T-helper 17 cell (primary cell): ENCODE measurements around the gene PLXNB2. TPM values are rescaled to one million over a fixed set of nuclear protein-coding genes. Genes with fewer than 3 reads are reported as not detected.

ENCODE experiments used
- ATAC-seq: fragments of 150-1000 bp; cut with Tn5 transposase; 2 replicates; pipeline ENCODE4 v1.10.0; 2021; ENCODE audit warnings: mild to moderate bottlenecking, moderate library complexity
- DNase-seq, 3 donors: peaks; one replicate each; pipeline versions ENCODE4 v3.0.0 to v3.0.0-alpha.2; 2020 to 2021
- H3K9me3 ChIP-seq: one replicate; pipeline ENCODE4 v1.7.0; 2013; ENCODE audit warnings: low read length, mild to moderate bottlenecking; ENCODE audit not compliant: control insufficient read depth, poor library complexity, severe bottlenecking
- H3K27ac Mint-ChIP-seq: one replicate; pipeline ENCODE4 v1.8.0; 2022; ENCODE audit warnings: mild to moderate bottlenecking, moderate library complexity, mixed read lengths
- H3K27me3 Mint-ChIP-seq: one replicate; pipeline ENCODE4 v1.8.0; 2022; ENCODE audit warnings: mixed read lengths
- H3K36me3 Mint-ChIP-seq: one replicate; pipeline ENCODE4 v1.8.0; 2022; ENCODE audit warnings: low read depth, mixed read lengths
- H3K4me1 Mint-ChIP-seq: one replicate; pipeline ENCODE4 v1.8.0; 2022; ENCODE audit warnings: mild to moderate bottlenecking, mixed read lengths
- H3K4me3 Mint-ChIP-seq: one replicate; pipeline ENCODE4 v1.8.0; 2022; ENCODE audit warnings: mild to moderate bottlenecking, moderate library complexity, mixed read lengths
- total RNA-seq, 4 donors: library from RNA in 2 of 4; stranded (reverse) in 2 of 4; gene quantifications; one replicate each; pipeline ENCODE4 v1.2.3 and lab custom pipeline; 2022 to 2026

The PLXNB2 gene
- total RNA-seq, 2 donors from 2014 or later = 3.0 to 7.6 TPM

GRCh38 chr22:50255607-50256006 lies 51.8 kb downstream of the PLXNB2 start:
- Mint-ChIP-seq H3K27ac (no peak overlapping the region), H3K36me3 (no peaks in the 10 kb centered on the region), H3K4me3 (no peak overlapping the region), H3K27me3 (peaks cover 17% of the 10 kb centered on the region), H3K4me1 (peaks cover 4% of the 10 kb centered on the region)
- H3K9me3 ChIP-seq = no peaks in the 10 kb centered on the region
- ATAC-seq (no peak), DNase-seq (no peak)

GRCh38 chr22:50255099-50255498 lies 52.3 kb downstream of the PLXNB2 start:
- H3K9me3 ChIP-seq = no peaks in the 10 kb centered on the region
- no peaks in the 10 kb centered on the region for H3K36me3 Mint-ChIP-seq
- DNase-seq (no peak), ATAC-seq (no peak)
- H3K4me1 Mint-ChIP-seq = peaks cover 4% of the 10 kb centered on the region
- peak overlapping the region; percentile 53 for H3K27ac Mint-ChIP-seq
- no peak overlapping the region for H3K4me3 Mint-ChIP-seq
- H3K27me3 Mint-ChIP-seq = peaks cover 17% of the 10 kb centered on the region

GRCh38 chr22:50253941-50254340 lies 53.5 kb downstream of the PLXNB2 start:
- ATAC-seq (no peak), DNase-seq (no peak)
- H3K4me3 Mint-ChIP-seq = no peak overlapping the region
- peaks cover 12% of the 10 kb centered on the region for H3K27me3 Mint-ChIP-seq
- no peak overlapping the region for H3K27ac Mint-ChIP-seq
- H3K36me3 Mint-ChIP-seq = no peaks in the 10 kb centered on the region
- H3K9me3 ChIP-seq = no peaks in the 10 kb centered on the region
- peaks cover 4% of the 10 kb centered on the region for H3K4me1 Mint-ChIP-seq

GRCh38 chr22:50253046-50253915 lies 54.2 kb downstream of the PLXNB2 start:
- no peak for ATAC-seq

GRCh38 chr22:50252082-50253045 lies 55.1 kb downstream of the PLXNB2 start:
- H3K36me3 Mint-ChIP-seq = no peaks in the 10 kb centered on the region
- DNase-seq = peak; percentile 39 to 66 (median 51)
- H3K27me3 Mint-ChIP-seq = peaks cover 3% of the 10 kb centered on the region
- peak overlapping the region; percentile 77 for H3K4me3 Mint-ChIP-seq
- H3K4me1 Mint-ChIP-seq = peaks cover 9% of the 10 kb centered on the region
- no peaks in the 10 kb centered on the region for H3K9me3 ChIP-seq
- ATAC-seq = peak; percentile 73
- peak overlapping the region; percentile 24 for H3K27ac Mint-ChIP-seq

More at GRCh38 chr22:50253046-50253915, 54.2 kb downstream of the PLXNB2 start:
- Mint-ChIP-seq H3K4me1 (peaks cover 2% of the 10 kb centered on the region), H3K27ac (no peak overlapping the region), H3K27me3 (peaks cover 6% of the 10 kb centered on the region), H3K36me3 (no peaks in the 10 kb centered on the region), H3K4me3 (no peak overlapping the region)
- H3K9me3 ChIP-seq = no peaks in the 10 kb centered on the region
- DNase-seq = no peak

GRCh38 chr22:50251477-50252081 lies 55.9 kb downstream of the PLXNB2 start:
- no peaks in the 10 kb centered on the region for H3K27me3 Mint-ChIP-seq
- no peaks in the 10 kb centered on the region for H3K36me3 Mint-ChIP-seq
- ATAC-seq = peak; percentile 3
- H3K4me1 Mint-ChIP-seq = peaks cover 12% of the 10 kb centered on the region
- DNase-seq = no peak
- peak overlapping the region; percentile 77 for H3K4me3 Mint-ChIP-seq
- no peaks in the 10 kb centered on the region for H3K9me3 ChIP-seq
- H3K27ac Mint-ChIP-seq = peak overlapping the region; percentile 24

GRCh38 chr22:50250555-50251476 lies 56.6 kb downstream of the PLXNB2 start, which contains the start of gene HDAC10:
Gene HDAC10 (minus strand): TSS chr22:50251265. CDS start chr22:50251032, 233 bp downstream.
- H3K9me3 ChIP-seq = no peaks in the 10 kb centered on the region
- Mint-ChIP-seq H3K4me1 (peaks cover 12% of the 10 kb centered on the region), H3K4me3 (peak within 1 kb of the TSS; percentile 77), H3K36me3 (no peaks in the 10 kb centered on the region), H3K27me3 (no peaks in the 10 kb centered on the region), H3K27ac (peak within 1 kb of the TSS; percentile 24)
- ATAC-seq (peak; percentile 70), DNase-seq (peak; percentile 59 to 75 (median 72))

GRCh38 chr22:50250249-50250554 lies 57.2 kb downstream of the PLXNB2 start:
- Mint-ChIP-seq H3K27me3 (no peaks in the 10 kb centered on the region), H3K27ac (no peak overlapping the region), H3K4me3 (peak overlapping the region; percentile 77), H3K4me1 (peaks cover 12% of the 10 kb centered on the region), H3K36me3 (no peaks in the 10 kb centered on the region)
- no peaks in the 10 kb centered on the region for H3K9me3 ChIP-seq
- no peak for ATAC-seq
- DNase-seq = no peak

GRCh38 chr22:50249341-50250248 lies 57.9 kb downstream of the PLXNB2 start:
- Mint-ChIP-seq H3K4me1 (peaks cover 15% of the 10 kb centered on the region), H3K36me3 (peaks cover 2% of the 10 kb centered on the region), H3K27ac (no peak overlapping the region), H3K27me3 (no peaks in the 10 kb centered on the region), H3K4me3 (peak overlapping the region; percentile 77)
- no peak for DNase-seq
- no peak for ATAC-seq
- no peaks in the 10 kb centered on the region for H3K9me3 ChIP-seq

- Mint-ChIP-seq H3K27ac (peak overlapping the region; percentile 93), H3K36me3 (peaks cover 2% of the 10 kb centered on the region), H3K27me3 (no peaks in the 10 kb centered on the region), H3K4me1 (peaks cover 13% of the 10 kb centered on the region), H3K4me3 (peak overlapping the region; percentile 82)
- no peak for ATAC-seq
- no peaks in the 10 kb centered on the region for H3K9me3 ChIP-seq
- no peak for DNase-seq
Measured at GRCh38 chr22:50248196-50249081, 59.0 kb downstream of the PLXNB2 start.

GRCh38 chr22:50247748-50248147 lies 59.7 kb downstream of the PLXNB2 start:
- peaks cover 2% of the 10 kb centered on the region for H3K36me3 Mint-ChIP-seq
- peak overlapping the region; percentile 82 for H3K4me3 Mint-ChIP-seq
- no peaks in the 10 kb centered on the region for H3K9me3 ChIP-seq
- ATAC-seq (peak; percentile 39), DNase-seq (peak; percentile 41 to 58 (median 45))
- peaks cover 13% of the 10 kb centered on the region for H3K4me1 Mint-ChIP-seq
- peak overlapping the region; percentile 93 for H3K27ac Mint-ChIP-seq
- no peaks in the 10 kb centered on the region for H3K27me3 Mint-ChIP-seq
